Activated naive CD8-positive, alpha-beta T cell treated with anti-CD3 and anti-CD28 coated beads for 36 hours (primary cell): ENCODE data around the gene DLGAP1. TPM values are rescaled to one million over a fixed set of nuclear protein-coding genes. Genes with fewer than 3 reads are reported as not detected.

Experiments used
- DNase-seq: peaks from one replicate; pipeline ENCODE4 v3.0.0; 2021
- H3K27ac Mint-ChIP-seq: one replicate; pipeline ENCODE4 v1.8.0; 2022; ENCODE audit warnings: mild to moderate bottlenecking, moderate library complexity, mixed read lengths
- H3K27me3 Mint-ChIP-seq: one replicate; pipeline ENCODE4 v1.8.0; 2022; ENCODE audit warnings: mild to moderate bottlenecking, mixed read lengths
- H3K36me3 Mint-ChIP-seq: one replicate; pipeline ENCODE4 v1.8.0; 2021; ENCODE audit warnings: mild to moderate bottlenecking, mixed read lengths
- H3K4me1 Mint-ChIP-seq: one replicate; pipeline ENCODE4 v1.8.0; 2021; ENCODE audit warnings: mixed read lengths
- H3K4me3 Mint-ChIP-seq: one replicate; pipeline ENCODE4 v1.8.0; 2022; ENCODE audit warnings: mild to moderate bottlenecking, moderate library complexity, mixed read lengths
- H3K9me3 Mint-ChIP-seq: one replicate; pipeline ENCODE4 v1.8.0; 2022; ENCODE audit warnings: mixed read lengths
- total RNA-seq, 2 experiments: library from RNA; stranded (reverse); gene quantifications; one replicate each; pipeline ENCODE4 v1.2.3, GENCODE V29; 2021

DLGAP1 gene
- total RNA-seq, 2 experiments from 2014 or later, result not detected

- H3K27me3 Mint-ChIP-seq, result no peaks in the 10 kb centered on the region
- no peaks in the 10 kb centered on the region for H3K36me3 Mint-ChIP-seq
- H3K27ac Mint-ChIP-seq, result no peak overlapping the region
- no peaks in the 10 kb centered on the region for H3K4me1 Mint-ChIP-seq
- no peak overlapping the region for H3K4me3 Mint-ChIP-seq
- no peak for DNase-seq
- no peaks in the 10 kb centered on the region for H3K9me3 Mint-ChIP-seq
Measured at GRCh38 chr18:4251206-4251605, 203.9 kb downstream of the DLGAP1 start.

- no peaks in the 10 kb centered on the region for H3K4me1 Mint-ChIP-seq
- H3K27me3 Mint-ChIP-seq, result no peaks in the 10 kb centered on the region
- DNase-seq, result no peak
- H3K9me3 Mint-ChIP-seq, result no peaks in the 10 kb centered on the region
- H3K4me3 Mint-ChIP-seq, result no peak overlapping the region
- H3K36me3 Mint-ChIP-seq, result no peaks in the 10 kb centered on the region
- H3K27ac Mint-ChIP-seq, result no peak overlapping the region
Measured at GRCh38 chr18:4250141-4250540, 205.0 kb downstream of the DLGAP1 start.

GRCh38 chr18:4248686-4249085 is 206.4 kb downstream of the DLGAP1 start:
- Mint-ChIP-seq H3K27ac (no peak overlapping the region), H3K36me3 (no peaks in the 10 kb centered on the region), H3K4me3 (no peak overlapping the region), H3K9me3 (no peaks in the 10 kb centered on the region), H3K27me3 (peaks cover 3% of the 10 kb centered on the region), H3K4me1 (no peaks in the 10 kb centered on the region)
- DNase-seq, result no peak

- no peaks in the 10 kb centered on the region for H3K4me1 Mint-ChIP-seq
- H3K4me3 Mint-ChIP-seq, result no peak overlapping the region
- peaks cover 3% of the 10 kb centered on the region for H3K27me3 Mint-ChIP-seq
- no peak for DNase-seq
- H3K9me3 Mint-ChIP-seq, result no peaks in the 10 kb centered on the region
- no peaks in the 10 kb centered on the region for H3K36me3 Mint-ChIP-seq
- H3K27ac Mint-ChIP-seq, result no peak overlapping the region
Measured at GRCh38 chr18:4246374-4246773, 208.7 kb downstream of the DLGAP1 start.

- DNase-seq, result no peak
- H3K9me3 Mint-ChIP-seq, result no peaks in the 10 kb centered on the region
- no peaks in the 10 kb centered on the region for H3K36me3 Mint-ChIP-seq
- H3K27me3 Mint-ChIP-seq, result peaks cover 3% of the 10 kb centered on the region
- no peak overlapping the region for H3K27ac Mint-ChIP-seq
- no peaks in the 10 kb centered on the region for H3K4me1 Mint-ChIP-seq
- no peak overlapping the region for H3K4me3 Mint-ChIP-seq
Measured at GRCh38 chr18:4245456-4245855, 209.7 kb downstream of the DLGAP1 start.

- H3K27me3 Mint-ChIP-seq, result peaks cover 3% of the 10 kb centered on the region
- H3K27ac Mint-ChIP-seq, result no peak overlapping the region
- no peaks in the 10 kb centered on the region for H3K9me3 Mint-ChIP-seq
- no peak for DNase-seq
- no peaks in the 10 kb centered on the region for H3K36me3 Mint-ChIP-seq
- H3K4me3 Mint-ChIP-seq, result no peak overlapping the region
- H3K4me1 Mint-ChIP-seq, result no peaks in the 10 kb centered on the region
Measured at GRCh38 chr18:4242431-4243161, 212.5 kb downstream of the DLGAP1 start.

GRCh38 chr18:4241090-4241617 is 214.0 kb downstream of the DLGAP1 start:
- Mint-ChIP-seq H3K27ac (no peak overlapping the region), H3K27me3 (peaks cover 3% of the 10 kb centered on the region), H3K36me3 (no peaks in the 10 kb centered on the region), H3K4me1 (no peaks in the 10 kb centered on the region), H3K4me3 (no peak overlapping the region), H3K9me3 (no peaks in the 10 kb centered on the region)
- no peak for DNase-seq

- Mint-ChIP-seq H3K4me1 (no peaks in the 10 kb centered on the region), H3K4me3 (no peak overlapping the region)
- DNase-seq, result no peak
Measured at GRCh38 chr18:4238966-4239365, 216.1 kb downstream of the DLGAP1 start.

GRCh38 chr18:4237664-4238041 is 217.5 kb downstream of the DLGAP1 start:
- no peaks in the 10 kb centered on the region for H3K9me3 Mint-ChIP-seq
- no peak for DNase-seq
- H3K36me3 Mint-ChIP-seq, result no peaks in the 10 kb centered on the region
- no peaks in the 10 kb centered on the region for H3K27me3 Mint-ChIP-seq
- H3K4me1 Mint-ChIP-seq, result no peaks in the 10 kb centered on the region
- H3K4me3 Mint-ChIP-seq, result no peak overlapping the region
- H3K27ac Mint-ChIP-seq, result no peak overlapping the region

More at GRCh38 chr18:4238966-4239365, 216.1 kb downstream of the DLGAP1 start:
- Mint-ChIP-seq H3K36me3 (no peaks in the 10 kb centered on the region), H3K27ac (no peak overlapping the region), H3K9me3 (no peaks in the 10 kb centered on the region), H3K27me3 (no peaks in the 10 kb centered on the region)

- Mint-ChIP-seq H3K4me1 (no peaks in the 10 kb centered on the region), H3K4me3 (no peak overlapping the region), H3K36me3 (no peaks in the 10 kb centered on the region), H3K27ac (no peak overlapping the region), H3K9me3 (no peaks in the 10 kb centered on the region), H3K27me3 (no peaks in the 10 kb centered on the region)
- no peak for DNase-seq
Measured at GRCh38 chr18:4236940-4237663, 218.0 kb downstream of the DLGAP1 start.

GRCh38 chr18:4233468-4233867 is 221.6 kb downstream of the DLGAP1 start:
- Mint-ChIP-seq H3K4me1 (no peaks in the 10 kb centered on the region), H3K27me3 (no peaks in the 10 kb centered on the region), H3K9me3 (peaks cover 9% of the 10 kb centered on the region), H3K36me3 (no peaks in the 10 kb centered on the region), H3K4me3 (no peak overlapping the region), H3K27ac (no peak overlapping the region)
- no peak for DNase-seq

- Mint-ChIP-seq H3K27ac (no peak overlapping the region), H3K36me3 (no peaks in the 10 kb centered on the region), H3K9me3 (peaks cover 12% of the 10 kb centered on the region), H3K4me1 (no peaks in the 10 kb centered on the region), H3K27me3 (no peaks in the 10 kb centered on the region), H3K4me3 (no peak overlapping the region)
- no peak for DNase-seq
Measured at GRCh38 chr18:4232656-4233055, 222.5 kb downstream of the DLGAP1 start.

GRCh38 chr18:4231260-4231659 is 223.8 kb downstream of the DLGAP1 start:
- H3K4me1 Mint-ChIP-seq, result no peaks in the 10 kb centered on the region
- no peak for DNase-seq
- no peak overlapping the region for H3K4me3 Mint-ChIP-seq
- no peaks in the 10 kb centered on the region for H3K36me3 Mint-ChIP-seq
- no peak overlapping the region for H3K27ac Mint-ChIP-seq
- H3K9me3 Mint-ChIP-seq, result peaks cover 12% of the 10 kb centered on the region
- no peaks in the 10 kb centered on the region for H3K27me3 Mint-ChIP-seq

- peaks cover 12% of the 10 kb centered on the region for H3K9me3 Mint-ChIP-seq
- H3K4me3 Mint-ChIP-seq, result no peak overlapping the region
- H3K36me3 Mint-ChIP-seq, result no peaks in the 10 kb centered on the region
- H3K27me3 Mint-ChIP-seq, result no peaks in the 10 kb centered on the region
- H3K27ac Mint-ChIP-seq, result no peak overlapping the region
- DNase-seq, result no peak
- H3K4me1 Mint-ChIP-seq, result no peaks in the 10 kb centered on the region
Measured at GRCh38 chr18:4230450-4231168, 224.5 kb downstream of the DLGAP1 start.

- no peaks in the 10 kb centered on the region for H3K4me1 Mint-ChIP-seq
- H3K27ac Mint-ChIP-seq, result no peak overlapping the region
- no peak for DNase-seq
- H3K36me3 Mint-ChIP-seq, result no peaks in the 10 kb centered on the region
- H3K4me3 Mint-ChIP-seq, result no peak overlapping the region
- no peaks in the 10 kb centered on the region for H3K27me3 Mint-ChIP-seq
- peaks cover 9% of the 10 kb centered on the region for H3K9me3 Mint-ChIP-seq
Measured at GRCh38 chr18:4224031-4224704, 230.9 kb downstream of the DLGAP1 start.
